SK-N-MC (cell line): ENCODE measurements around the gene SLC6A9.

ENCODE experiments used
- EZH2 ChIP-seq: fragments of 200-600 bp; sonication (generic); IDR thresholded peaks from one replicate; pipeline ENCODE4 v1.6.1; 2017; ENCODE audit warnings: antibody characterized with exemption
- FOXP2 ChIP-seq: optimal IDR thresholded peaks from 2 replicates; pipeline ENCODE3; 2011; ENCODE audit warnings: mild to moderate bottlenecking, moderate library complexity; ENCODE audit not compliant: insufficient read depth; ENCODE audit errors: extremely low read length, control extremely low read depth
- POLR2AphosphoS5 ChIP-seq: IDR thresholded peaks from 2 replicates; pipeline ENCODE4 v1.6.1; 2012; ENCODE audit warnings: mild to moderate bottlenecking, low read depth, low read length, borderline replicate concordance

DNA sequence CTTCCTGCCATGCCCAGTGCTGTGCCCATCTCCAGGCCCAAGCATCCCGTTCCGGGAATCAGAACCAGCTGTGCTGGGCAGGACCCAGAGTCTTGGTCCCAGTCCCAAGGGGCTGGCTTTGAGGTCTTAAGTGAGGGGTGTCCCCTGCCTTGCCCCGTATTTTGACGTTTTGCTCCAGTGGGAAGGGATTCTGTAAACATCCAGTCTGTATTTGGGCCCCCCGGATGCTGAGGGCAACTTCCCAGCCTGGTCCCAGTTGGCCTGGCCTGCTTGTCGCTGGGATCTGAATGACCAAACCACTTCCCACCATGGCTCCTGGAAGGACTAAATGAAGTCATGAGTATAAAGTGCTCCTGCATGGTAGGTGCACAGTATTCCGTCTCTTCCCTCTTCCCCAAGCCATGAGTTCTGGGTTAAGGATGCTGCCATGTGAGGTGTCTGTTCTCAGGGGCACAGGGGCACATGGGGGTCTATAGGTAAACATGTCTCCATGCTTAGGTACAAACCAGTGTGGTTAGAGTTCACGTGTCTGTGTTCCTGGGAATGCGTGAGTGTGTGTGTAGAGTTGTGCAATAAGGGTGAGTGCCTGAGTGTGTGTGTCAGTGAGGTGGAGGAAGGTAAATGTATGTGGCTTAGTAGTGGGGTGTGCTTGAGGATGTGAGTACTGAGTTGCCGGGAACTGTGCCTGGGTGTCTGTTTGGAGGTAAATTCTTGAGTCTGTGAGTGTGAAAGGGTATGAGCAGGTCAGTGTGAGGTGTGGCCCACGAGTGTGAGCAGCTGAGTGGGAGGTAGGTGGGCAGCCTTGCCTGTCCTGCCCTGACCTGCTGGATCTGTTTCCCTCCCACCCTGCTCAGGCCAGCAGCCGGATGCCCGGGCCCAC is 50.8 kb downstream of the SLC6A9 start:
- TF ChIP-seq EZH2 (no peak), POLR2AphosphoS5 (no peak), FOXP2 (no peak)
